HEK293 (cell line): Measurements from ENCODE around the gene USP6NL.

Experiments used
- CTCF ChIA-PET: fragments of 350-600 bp; formaldehyde crosslinking; extraction: SDS; loops from one replicate; lab custom pipeline; 2021; ENCODE audit warnings: antibody characterized with exemption; lab: Yijun Ruan, JAX
- POLR2A ChIA-PET: fragments of 300-600 bp; formaldehyde crosslinking; extraction: SDS; loops from one replicate; lab custom pipeline; 2020; ENCODE audit warnings: antibody characterized with exemption, inconsistent platforms; lab: Yijun Ruan, JAX
- H3K27ac ChIP-seq: fragments of 200-500 bp; sonication (Bioruptor generic); 2 replicates; pipeline ENCODE4 v1.5.1; 2014; ENCODE audit warnings: low read depth, low read length, control low read depth, inconsistent platforms; ENCODE audit errors: extremely low read depth
- H3K36me3 ChIP-seq, 2 experiments: fragments of 200-500 bp in 1 of 2; sonication (Bioruptor generic) in 1 of 2; 1 replicate in 1 of 2; 2 replicates in 1 of 2; pipeline ENCODE4 v1.5.1; 2014 to 2017; ENCODE audit warnings: inconsistent platforms in 2 of 2, low read length in 2 of 2; ENCODE audit not compliant: control insufficient read depth in 2 of 2, insufficient read depth in 1 of 2
- H3K4me1 ChIP-seq: fragments of 200-500 bp; sonication (Bioruptor generic); 2 replicates; pipeline ENCODE4 v1.5.1; 2014; ENCODE audit warnings: mild to moderate bottlenecking, low read length, inconsistent platforms; ENCODE audit not compliant: control insufficient read depth, insufficient read depth
- H3K4me3 ChIP-seq: 2 replicates; pipeline ENCODE4 v1.5.1; 2011; ENCODE audit warnings: low read depth, mild to moderate bottlenecking, control low read depth, low read length, moderate library complexity
- H3K9me3 ChIP-seq: fragments of 200-500 bp; sonication (Bioruptor generic); 2 replicates; pipeline ENCODE4 v1.5.1; 2014; ENCODE audit warnings: low read depth, low read length, inconsistent platforms; ENCODE audit not compliant: control insufficient read depth, insufficient read depth
- BCL11B ChIP-seq: fragments of 450-650 bp; formaldehyde crosslinking; IDR thresholded peaks from 2 replicates; pipeline ENCODE4 v1.5.1; 2016; ENCODE audit warnings: low read depth, missing biosample characterization, missing genetic modification characterization
- CTCF ChIP-seq: fragments of 450-650 bp; formaldehyde crosslinking; IDR thresholded peaks from 2 replicates; pipeline ENCODE4 v1.5.1; 2016; ENCODE audit warnings: missing biosample characterization, missing genetic modification characterization
- GLIS1 ChIP-seq: fragments of 450-650 bp; formaldehyde crosslinking; IDR thresholded peaks from 2 replicates; pipeline ENCODE4 v1.5.1; 2016; ENCODE audit warnings: missing biosample characterization, missing genetic modification characterization
- HOXC10 ChIP-seq: sonication (generic); formaldehyde crosslinking; IDR thresholded peaks from 2 replicates; pipeline ENCODE4 v1.8.1; 2023; ENCODE audit warnings: mild to moderate bottlenecking, missing genetic modification reagents
- IKZF3 ChIP-seq: fragments of 450-650 bp; IDR thresholded peaks from 2 replicates; pipeline ENCODE4 v1.5.0; 2018; ENCODE audit warnings: missing biosample characterization, mild to moderate bottlenecking, missing genetic modification characterization, moderate library complexity
- MZF1 ChIP-seq: fragments of 450-650 bp; formaldehyde crosslinking; IDR thresholded peaks from 2 replicates; pipeline ENCODE4 v1.5.1; 2017; ENCODE audit warnings: missing biosample characterization, missing genetic modification characterization, borderline replicate concordance
- SALL2 ChIP-seq: fragments of 450-650 bp; formaldehyde crosslinking; IDR thresholded peaks from 2 replicates; pipeline ENCODE4 v1.5.0; 2017; ENCODE audit warnings: missing biosample characterization, mild to moderate bottlenecking, missing genetic modification characterization, borderline replicate concordance
- TSHZ1 ChIP-seq: fragments of 450-650 bp; formaldehyde crosslinking; IDR thresholded peaks from 2 replicates; pipeline ENCODE4 v1.5.1; 2016; ENCODE audit warnings: missing biosample characterization, missing genetic modification characterization, borderline replicate concordance
- ZIC2 ChIP-seq: fragments of 450-650 bp; formaldehyde crosslinking; IDR thresholded peaks from 2 replicates; pipeline ENCODE4 v1.5.1; 2016; ENCODE audit warnings: missing biosample characterization, missing genetic modification characterization
- ZNF112 ChIP-seq: fragments of 450-650 bp; formaldehyde crosslinking; IDR thresholded peaks from 2 replicates; pipeline ENCODE4 v1.5.0; 2017; ENCODE audit warnings: missing biosample characterization, missing genetic modification characterization
- ZNF114 ChIP-seq: fragments of 450-650 bp; formaldehyde crosslinking; IDR thresholded peaks from 2 replicates; pipeline ENCODE4 v1.5.0; 2017; ENCODE audit warnings: missing biosample characterization, missing genetic modification characterization
- ZNF132 ChIP-seq: fragments of 450-650 bp; formaldehyde crosslinking; IDR thresholded peaks from 2 replicates; pipeline ENCODE4 v1.5.1; 2017; ENCODE audit warnings: missing biosample characterization, missing genetic modification characterization, borderline replicate concordance
- ZNF148 ChIP-seq: fragments of 450-650 bp; formaldehyde crosslinking; IDR thresholded peaks from 2 replicates; pipeline ENCODE4 v1.5.0; 2017; ENCODE audit warnings: missing biosample characterization, missing genetic modification characterization, borderline replicate concordance
- ZNF23 ChIP-seq: fragments of 450-650 bp; formaldehyde crosslinking; IDR thresholded peaks from 2 replicates; pipeline ENCODE4 v1.5.1; 2016; ENCODE audit warnings: missing biosample characterization, missing genetic modification characterization, borderline replicate concordance
- ZNF433 ChIP-seq: fragments of 450-650 bp; formaldehyde crosslinking; IDR thresholded peaks from 2 replicates; pipeline ENCODE4 v1.5.1; 2016; ENCODE audit warnings: missing biosample characterization, missing genetic modification characterization, low read depth
- ZNF521 ChIP-seq: fragments of 450-650 bp; formaldehyde crosslinking; IDR thresholded peaks from 2 replicates; pipeline ENCODE4 v1.5.1; 2017; ENCODE audit warnings: missing biosample characterization, mild to moderate bottlenecking, missing genetic modification characterization
- ZNF549 ChIP-seq: fragments of 450-650 bp; IDR thresholded peaks from 2 replicates; pipeline ENCODE4 v1.5.1; 2018; ENCODE audit warnings: missing biosample characterization, missing genetic modification characterization, mild to moderate bottlenecking, inconsistent platforms, moderate library complexity
- ZNF626 ChIP-seq: fragments of 450-650 bp; sonication (Bioruptor Pico); formaldehyde crosslinking; IDR thresholded peaks from 2 replicates; pipeline ENCODE4 v1.5.1; 2018; ENCODE audit warnings: missing biosample characterization, missing genetic modification characterization, inconsistent platforms
- ZNF658 ChIP-seq: fragments of 450-650 bp; formaldehyde crosslinking; IDR thresholded peaks from 2 replicates; pipeline ENCODE4; 2016; ENCODE audit warnings: missing biosample characterization, missing genetic modification characterization
- ZNF660 ChIP-seq: fragments of 450-650 bp; IDR thresholded peaks from 2 replicates; pipeline ENCODE4 v1.5.1; 2018; ENCODE audit warnings: missing biosample characterization, mild to moderate bottlenecking, missing genetic modification characterization
- ZNF704 ChIP-seq: fragments of 450-650 bp; formaldehyde crosslinking; IDR thresholded peaks from 2 replicates; pipeline ENCODE4 v1.5.1; 2016; ENCODE audit warnings: missing biosample characterization, missing genetic modification characterization
- ZNF76 ChIP-seq: fragments of 450-650 bp; formaldehyde crosslinking; IDR thresholded peaks from 2 replicates; pipeline ENCODE4; 2016; ENCODE audit warnings: low read depth, missing biosample characterization, missing genetic modification characterization, borderline replicate concordance
- ZSCAN23 ChIP-seq: fragments of 450-650 bp; formaldehyde crosslinking; IDR thresholded peaks from 2 replicates; pipeline ENCODE4 v1.5.1; 2016; ENCODE audit warnings: missing biosample characterization, missing genetic modification characterization

USP6NL gene

GRCh38 chr10:11631890-11632587, 20.6 kb upstream of the USP6NL start (continued):
- TF ChIP-seq ZNF704 (tag by site-specific recombination) = no peak
- no peak for TF ChIP-seq ZNF658 (tag by site-specific recombination)
- TF ChIP-seq ZNF112 (tag by site-specific recombination) = no peak
- no peak for TF ChIP-seq ZNF132 (tag by site-specific recombination)
- no peak for TF ChIP-seq ZNF660 (tag by site-specific recombination)
- no peak for TF ChIP-seq ZNF114
- TF ChIP-seq ZNF148 (tag by site-specific recombination) = no peak
- TF ChIP-seq, all 188 proteins: peak for 0

- no peaks in the 10 kb centered on the region for H3K4me1 ChIP-seq
- no peak for TF ChIP-seq ZNF626 (tag by site-specific recombination)
- TF ChIP-seq ZNF549 (tag by site-specific recombination) = no peak
- TF ChIP-seq, all 188 proteins: peak for 0
- ChIA-PET POLR2A (no interaction called here), CTCF (interaction anchor here (1.1 kb wide), 1 partner anchor 42 kb away, joined by 3 read pairs; no protein-coding TSS in a partner anchor)
- H3K9me3 ChIP-seq = no peaks in the 10 kb centered on the region
- no peaks in the 10 kb centered on the region for H3K36me3 ChIP-seq
- no peak overlapping the region for H3K27ac ChIP-seq
- no peak overlapping the region for H3K4me3 ChIP-seq
Observed at GRCh38 chr10:11631291-11631690, 19.8 kb upstream of the USP6NL start.

- no peaks in the 10 kb centered on the region for H3K4me1 ChIP-seq
- H3K4me3 ChIP-seq = no peak overlapping the region
- ChIA-PET POLR2A (no interaction called here), CTCF (interaction anchor here (0.9 kb wide), 1 partner anchor 128 kb away, joined by 3 read pairs; no protein-coding TSS in a partner anchor)
- H3K36me3 ChIP-seq = no peaks in the 10 kb centered on the region
- no peaks in the 10 kb centered on the region for H3K9me3 ChIP-seq
- no peak overlapping the region for H3K27ac ChIP-seq
- TF ChIP-seq IKZF3 = no peak
- TF ChIP-seq MZF1 = no peak
- no peak for TF ChIP-seq ZIC2 (tag by site-specific recombination)
- no peak for TF ChIP-seq ZNF23 (tag by site-specific recombination)
- TF ChIP-seq ZNF433 = no peak
- no peak for TF ChIP-seq BCL11B
- no peak for TF ChIP-seq SALL2 (tag by site-specific recombination)
- TF ChIP-seq HOXC10 (CRISPR knock-in tag) = no peak
- no peak for TF ChIP-seq TSHZ1 (tag by site-specific recombination)
- no peak for TF ChIP-seq GLIS1 (tag by site-specific recombination)
- no peak for TF ChIP-seq ZNF76 (tag by site-specific recombination)
- no peak for TF ChIP-seq CTCF (tag by site-specific recombination)
- TF ChIP-seq ZSCAN23 (tag by site-specific recombination) = no peak
- no peak for TF ChIP-seq ZNF521 (tag by site-specific recombination)
Observed at GRCh38 chr10:11629731-11630130, 18.3 kb upstream of the USP6NL start.
